Stimulated activated CD4-positive, alpha-beta T cell treated with anti-CD3 and anti-CD28 coated beads, Interleukin-4, amount 100 ng/mL, for 4 hours (primary cell): Measurements from ENCODE around the gene THBS1.
A peak's percentile ranks its signal among the peaks of the same experiment; 100 is the strongest.

ENCODE experiments used
- DNase-seq, 2 experiments: peaks; one replicate each; pipeline ENCODE4 v3.0.0-alpha.2; 2020

The THBS1 gene

GRCh38 chr15:39609166-39609916 is 28.5 kb downstream of the THBS1 start:
- DNase-seq, result no peak

- DNase-seq, result no peak
Measured at GRCh38 chr15:39610665-39611064, 29.8 kb downstream of the THBS1 start.

GRCh38 chr15:39613271-39613670 is 32.4 kb downstream of the THBS1 start:
- DNase-seq, result no peak

GRCh38 chr15:39613861-39614260 is 33.0 kb downstream of the THBS1 start:
- DNase-seq, result no peak

- DNase-seq, result no peak
Measured at GRCh38 chr15:39616731-39617455, 36.0 kb downstream of the THBS1 start.

GRCh38 chr15:39618063-39618823 is 37.4 kb downstream of the THBS1 start:
- no peak for DNase-seq

GRCh38 chr15:39621210-39621609 is 40.3 kb downstream of the THBS1 start:
- DNase-seq, result no peak

GRCh38 chr15:39621976-39622375 is 41.1 kb downstream of the THBS1 start:
- DNase-seq, result no peak

- DNase-seq, result no peak
Measured at GRCh38 chr15:39622660-39623516, 42.0 kb downstream of the THBS1 start.

- no peak for DNase-seq
Measured at GRCh38 chr15:39623529-39623931, 42.7 kb downstream of the THBS1 start.

- peak in 1 of 2 experiments; percentile 52 for DNase-seq
Measured at GRCh38 chr15:39624806-39625205, 43.9 kb downstream of the THBS1 start.

GRCh38 chr15:39625451-39625850 is 44.6 kb downstream of the THBS1 start:
- DNase-seq, result no peak

- no peak for DNase-seq
Measured at GRCh38 chr15:39625856-39626255, 45.0 kb downstream of the THBS1 start.

GRCh38 chr15:39627451-39628143 is 46.7 kb downstream of the THBS1 start:
- DNase-seq, result no peak

GRCh38 chr15:39628144-39628508 is 47.2 kb downstream of the THBS1 start:
- DNase-seq, result no peak

- DNase-seq, result no peak
Measured at GRCh38 chr15:39628546-39629257, 47.8 kb downstream of the THBS1 start.

- DNase-seq, result peak; percentile 43 to 80
Measured at GRCh38 chr15:39629371-39629770, 48.5 kb downstream of the THBS1 start.

- DNase-seq, result no peak
Measured at GRCh38 chr15:39629906-39630305, 49.0 kb downstream of the THBS1 start.

- peak in 1 of 2 experiments; percentile 59 for DNase-seq
Measured at GRCh38 chr15:39631357-39631756, 50.5 kb downstream of the THBS1 start.

- DNase-seq, result no peak
Measured at GRCh38 chr15:39638041-39638440, 57.2 kb downstream of the THBS1 start.

- DNase-seq, result no peak
Measured at GRCh38 chr15:39639037-39639436, 58.2 kb downstream of the THBS1 start.
